Endometrial microvascular endothelial cells (primary cell): Measurements from ENCODE around the gene PSMG2. TPM values are rescaled to one million over a fixed set of nuclear protein-coding genes. Genes with fewer than 3 reads are reported as not detected.
"Not testable (repeated sequence)": the region's sequence is repeated elsewhere in the genome, so short reads cannot be mapped to it uniquely, and the experiment has no call there.

Experiments used
- in situ Hi-C: cut with HindIII; loops from 2 replicates; pipeline ENCODE4 v1.10.0; 2017; ENCODE audit warnings: low sequenced_read_pairs, low pct_unique_long_range_greater_than_20kb; ENCODE audit errors: inconsistent ontology term
- total RNA-seq: library from RNA; depleted of rRNA; stranded (reverse); fragments of >200 nt; gene quantifications from one replicate; pipeline ENCODE4 v1.2.3, GENCODE V29; 2015; ENCODE audit errors: inconsistent ontology term

Gene PSMG2
- total RNA-seq, 1 donor from 2014 or later, result 99.0 TPM

GRCh38 chr18:12754511-12754910 lies 51.7 kb downstream of the PSMG2 start:
- in situ Hi-C loops, result no loop called here

- in situ Hi-C loops, result not testable (repeated sequence)
Observed at GRCh38 chr18:12755606-12756005, 52.8 kb downstream of the PSMG2 start.

GRCh38 chr18:12756619-12757239 lies 53.9 kb downstream of the PSMG2 start:
- in situ Hi-C loops, result not testable (repeated sequence)

- in situ Hi-C loops, result not testable (repeated sequence)
Observed at GRCh38 chr18:12758566-12758965, 55.7 kb downstream of the PSMG2 start.

GRCh38 chr18:12765126-12765525 lies 62.3 kb downstream of the PSMG2 start:
- in situ Hi-C loops, result no loop called here

- in situ Hi-C loops, result no loop called here
Observed at GRCh38 chr18:12765586-12765985, 62.7 kb downstream of the PSMG2 start.

- in situ Hi-C loops, result no loop called here
Observed at GRCh38 chr18:12766986-12767433, 64.2 kb downstream of the PSMG2 start.

- in situ Hi-C loops, result no loop called here
Observed at GRCh38 chr18:12767580-12768155, 64.8 kb downstream of the PSMG2 start.

GRCh38 chr18:12768625-12769024 lies 65.8 kb downstream of the PSMG2 start:
- in situ Hi-C loops, result no loop called here

- in situ Hi-C loops, result no loop called here
Observed at GRCh38 chr18:12769136-12769535, 66.3 kb downstream of the PSMG2 start.

- in situ Hi-C loops, result no loop called here
Observed at GRCh38 chr18:12769644-12770440, 67.0 kb downstream of the PSMG2 start.

- in situ Hi-C loops, result no loop called here
Observed at GRCh38 chr18:12770469-12771219, 67.8 kb downstream of the PSMG2 start.

GRCh38 chr18:12772111-12772510 lies 69.3 kb downstream of the PSMG2 start:
- in situ Hi-C loops, result no loop called here

GRCh38 chr18:12773369-12773768 lies 70.5 kb downstream of the PSMG2 start:
- in situ Hi-C loops, result no loop called here

GRCh38 chr18:12774982-12775381 lies 72.1 kb downstream of the PSMG2 start:
- in situ Hi-C loops, result no loop called here

Other genes starting within 250 kb of the PSMG2 start
- gene SPIRE1, start 44.9 kb upstream of the PSMG2 start, total RNA-seq, result 32.3 TPM
- gene CEP76, start 319 bp upstream of the PSMG2 start, total RNA-seq, result 11.6 TPM
- 27.9 TPM for gene PTPN2, start 181.2 kb downstream of the PSMG2 start, total RNA-seq
- gene SEH1L, start 245.0 kb downstream of the PSMG2 start, total RNA-seq, result 45.5 TPM